HL-60/S4 treated with retinoic acid at 250 ng/mL for 4 days and 3 days (cell line): Measurements from ENCODE around the gene OR2Y1.
"Not testable (repeated sequence)": the region's sequence is repeated elsewhere in the genome, so short reads cannot be mapped to it uniquely, and the experiment has no call there.

Source experiments
- in situ Hi-C: fragments of 300-500 bp; cut with MboI; formaldehyde crosslinking; loops from 2 replicates; pipeline ENCODE4 v1.7.0; 2022; ENCODE audit warnings: low sequenced_read_pairs

Gene OR2Y1, protein sequence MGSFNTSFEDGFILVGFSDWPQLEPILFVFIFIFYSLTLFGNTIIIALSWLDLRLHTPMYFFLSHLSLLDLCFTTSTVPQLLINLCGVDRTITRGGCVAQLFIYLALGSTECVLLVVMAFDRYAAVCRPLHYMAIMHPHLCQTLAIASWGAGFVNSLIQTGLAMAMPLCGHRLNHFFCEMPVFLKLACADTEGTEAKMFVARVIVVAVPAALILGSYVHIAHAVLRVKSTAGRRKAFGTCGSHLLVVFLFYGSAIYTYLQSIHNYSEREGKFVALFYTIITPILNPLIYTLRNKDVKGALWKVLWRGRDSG

DNA sequence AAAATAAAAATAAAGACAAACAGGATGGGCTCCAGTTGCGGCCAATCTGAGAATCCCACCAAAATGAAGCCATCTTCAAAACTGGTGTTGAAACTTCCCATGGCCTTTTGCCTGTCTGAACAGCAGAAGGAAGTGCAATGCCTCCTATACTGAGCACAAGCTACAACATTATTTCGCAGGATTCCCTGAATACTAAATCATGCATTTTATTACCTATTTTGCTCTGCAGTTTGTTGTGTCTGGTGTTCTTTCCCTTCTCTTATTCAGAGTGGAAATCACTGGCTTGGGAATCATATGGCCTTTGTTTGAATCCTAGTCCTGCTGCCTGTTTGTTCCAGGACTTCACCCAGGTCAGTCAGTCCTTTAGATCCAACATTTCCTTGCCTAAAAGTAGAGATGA, at the start of gene OR2Y1:
Gene OR2Y1, minus strand, starts transcription at position 101 of the 400 bp plus-strand sequence. Its CDS starts 0 bp downstream, at position 101.
- in situ Hi-C loops = no loop called here

DNA sequence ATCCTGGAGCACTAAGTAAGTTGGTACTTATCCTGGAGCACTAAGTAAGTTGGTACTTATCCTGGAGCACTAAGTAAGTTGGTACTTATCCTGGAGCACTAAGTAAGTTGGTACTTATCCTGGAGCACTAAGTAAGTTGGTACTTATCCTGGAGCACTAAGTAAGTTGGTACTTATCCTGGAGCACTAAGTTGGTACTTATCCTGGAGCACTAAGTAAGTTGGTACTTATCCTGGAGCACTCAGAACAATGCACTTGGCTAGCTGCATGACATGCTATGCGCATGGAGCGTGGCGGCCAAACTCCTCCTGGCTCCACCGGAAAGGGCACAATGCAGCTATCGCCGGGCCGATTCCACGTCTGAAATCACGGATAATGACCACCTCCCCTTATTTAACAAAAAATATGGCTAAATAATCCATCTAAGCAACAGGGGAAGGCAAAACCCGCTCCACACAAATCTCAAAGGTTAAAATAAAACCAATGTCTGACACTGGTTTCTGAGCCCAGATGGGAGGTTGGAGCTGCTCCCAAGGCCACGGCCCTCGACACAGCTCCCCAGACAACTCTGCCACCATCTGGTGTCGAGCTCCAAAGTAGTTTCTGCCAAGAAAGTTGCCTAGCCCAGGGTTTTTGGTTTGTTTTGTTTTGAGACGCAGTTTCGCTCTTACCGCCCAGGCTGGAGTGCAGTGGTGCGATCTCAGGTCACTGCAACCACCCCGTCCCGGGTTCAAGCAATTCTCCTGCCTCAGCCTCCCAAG, 49.0 kb upstream of the OR2Y1 start:
- in situ Hi-C loops = not testable (repeated sequence)

DNA sequence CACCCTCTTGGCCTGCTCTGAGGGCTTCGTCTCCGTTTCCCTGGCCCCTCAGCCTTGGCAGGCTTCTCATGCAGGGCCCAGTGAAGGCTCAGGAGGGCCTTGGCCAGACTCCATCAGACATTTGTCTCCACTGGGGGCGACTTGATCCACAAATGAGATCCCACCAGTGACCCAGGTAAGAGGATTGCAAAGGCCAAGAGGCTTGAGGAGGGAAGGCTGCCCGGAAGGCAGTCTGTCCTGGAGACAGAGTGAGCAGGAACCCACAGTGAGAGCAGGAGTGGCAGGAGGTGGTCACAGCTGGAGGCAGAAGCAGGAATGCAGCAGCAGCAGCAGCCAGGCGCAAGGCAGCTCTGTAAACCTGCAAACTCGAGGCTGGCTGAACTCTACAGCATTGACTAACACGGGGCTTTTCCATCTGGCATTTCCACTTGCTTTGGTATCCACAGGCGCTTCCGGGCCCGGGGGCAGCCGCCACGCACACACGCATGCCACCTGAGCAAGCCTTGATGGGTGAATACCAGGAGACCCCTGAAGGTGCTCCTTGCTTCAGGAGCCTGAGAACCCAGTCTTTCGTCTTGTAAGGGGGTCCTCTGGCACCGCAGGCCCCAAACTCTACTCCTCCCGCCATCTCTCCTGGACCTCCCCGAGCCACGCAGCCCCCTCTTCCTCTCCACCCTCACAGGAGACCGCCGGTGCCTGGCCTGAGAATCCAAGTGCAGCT, 48.0 kb upstream of the OR2Y1 start:
- in situ Hi-C loops = no loop called here

DNA sequence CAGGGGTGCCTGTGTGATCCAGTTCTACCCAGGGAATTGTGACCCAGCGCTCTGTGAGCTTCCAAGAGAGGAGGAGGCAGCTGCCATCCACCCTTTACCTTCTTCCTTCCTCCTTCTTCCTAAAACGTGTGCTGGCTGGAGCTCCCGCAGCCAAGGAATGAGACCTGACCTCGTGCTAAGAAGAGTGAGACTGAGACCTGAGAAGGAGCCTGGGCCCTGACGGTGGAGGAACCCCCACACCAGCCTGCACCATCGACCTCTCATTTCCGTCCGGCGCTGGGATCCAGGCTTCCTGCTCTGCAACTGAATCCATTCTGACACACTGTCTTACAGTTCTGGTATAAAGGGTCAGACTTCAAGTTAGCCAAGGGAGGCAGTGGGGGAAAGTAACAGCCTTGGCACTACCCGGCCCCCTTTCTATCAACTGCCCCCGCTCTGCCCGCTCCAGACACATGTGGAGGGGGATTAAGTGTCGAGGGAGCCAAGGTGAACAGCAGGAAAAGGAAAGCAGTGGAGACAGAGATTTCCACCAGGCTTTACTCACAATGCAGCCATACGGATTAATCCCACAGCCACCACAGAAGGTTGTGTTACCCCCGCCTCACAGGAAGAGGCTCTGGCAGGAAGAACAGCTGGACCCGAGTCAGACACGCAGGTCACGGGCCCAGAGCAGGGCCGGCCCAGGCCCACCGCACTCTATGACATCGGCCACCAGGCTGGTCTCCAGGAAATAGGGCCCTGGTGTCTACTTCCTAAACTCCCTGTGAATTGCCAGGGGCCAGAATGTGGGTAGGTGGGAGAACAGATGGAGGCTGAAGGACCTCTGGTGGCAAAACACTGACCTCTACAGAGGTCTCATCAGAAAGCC, 46.9 kb upstream of the OR2Y1 start:
- in situ Hi-C loops = no loop called here

DNA sequence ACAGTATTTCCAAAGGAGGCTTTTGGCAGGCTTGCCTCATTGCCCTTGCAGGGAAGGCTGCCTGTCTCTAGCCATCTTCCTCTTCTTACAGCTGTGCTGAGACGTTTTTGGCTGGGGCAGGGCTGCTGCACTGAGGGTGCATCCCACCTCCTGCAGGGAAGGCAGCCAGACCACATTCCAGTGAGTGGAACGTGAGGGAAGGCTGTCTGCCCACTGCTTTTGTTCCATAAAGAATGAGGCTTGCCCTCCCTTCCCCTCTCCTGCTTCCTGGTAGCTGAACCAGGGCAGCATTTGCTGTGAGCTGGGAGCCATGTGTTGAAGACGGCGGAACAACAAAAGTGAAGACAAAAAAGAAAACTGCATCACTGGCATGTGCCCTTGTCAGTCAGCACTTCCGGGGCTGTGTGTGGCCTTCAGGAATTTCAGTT, 46.0 kb upstream of the OR2Y1 start:
- in situ Hi-C loops = no loop called here

DNA sequence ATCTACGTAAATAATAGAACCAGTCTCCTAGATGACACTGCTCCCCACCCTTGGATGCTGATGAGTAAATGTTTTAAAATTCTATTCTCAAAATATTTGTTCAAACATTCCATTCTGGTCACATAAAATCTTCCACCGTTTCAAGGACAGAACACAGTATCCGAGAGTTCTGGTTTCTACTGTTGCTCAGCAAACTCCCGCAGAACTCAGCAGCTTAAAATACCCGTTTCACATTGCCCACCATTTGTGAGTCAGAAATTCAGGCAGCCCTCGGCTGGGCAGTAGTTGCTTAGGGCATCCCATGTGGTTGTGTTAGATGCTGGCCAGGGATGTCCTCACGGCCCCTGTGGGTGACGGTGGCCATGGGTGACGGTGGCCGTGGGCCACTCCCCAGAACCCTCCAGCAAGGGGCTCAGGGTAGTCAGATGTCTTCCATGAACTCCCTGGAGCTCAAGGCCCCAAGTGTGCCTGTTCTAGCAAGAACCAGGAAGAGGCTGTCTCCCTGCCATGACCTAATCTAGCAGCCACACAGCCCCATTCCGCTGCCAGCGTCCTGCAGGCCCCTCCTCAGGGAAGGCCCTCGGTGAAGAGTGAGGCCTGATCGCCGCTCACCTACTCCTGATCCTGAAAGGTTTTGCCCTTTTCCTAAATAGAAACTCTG, 45.4 kb upstream of the OR2Y1 start:
- in situ Hi-C loops = no loop called here

DNA sequence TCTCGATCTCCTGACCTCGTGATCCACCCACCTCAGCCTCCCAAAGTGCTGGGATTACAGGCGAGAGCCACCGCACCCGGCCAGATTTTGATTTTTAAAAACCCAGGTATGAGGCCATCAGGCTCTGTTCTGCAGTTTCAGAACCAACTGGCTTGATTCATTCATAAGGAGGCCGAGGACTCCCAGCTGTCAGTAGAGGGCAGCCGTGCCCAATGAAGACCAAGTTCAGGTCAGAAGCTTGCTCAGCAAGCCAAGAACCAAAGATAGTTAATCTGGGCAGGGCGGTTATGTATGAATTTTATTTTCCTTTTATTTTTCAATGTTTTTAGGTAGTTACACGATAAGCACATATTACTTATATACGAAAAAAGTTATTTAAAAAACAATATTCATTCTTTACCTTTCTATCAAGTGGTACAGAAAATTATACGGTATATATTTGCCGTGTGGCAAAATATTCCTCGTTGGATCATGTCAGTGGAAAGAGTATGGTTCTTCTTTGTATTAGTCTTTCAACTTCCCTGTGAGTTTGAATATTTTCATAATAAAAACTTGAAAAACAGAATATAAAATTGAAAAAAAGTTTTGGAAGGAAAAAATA, 44.7 kb upstream of the OR2Y1 start:
- in situ Hi-C loops = no loop called here

DNA sequence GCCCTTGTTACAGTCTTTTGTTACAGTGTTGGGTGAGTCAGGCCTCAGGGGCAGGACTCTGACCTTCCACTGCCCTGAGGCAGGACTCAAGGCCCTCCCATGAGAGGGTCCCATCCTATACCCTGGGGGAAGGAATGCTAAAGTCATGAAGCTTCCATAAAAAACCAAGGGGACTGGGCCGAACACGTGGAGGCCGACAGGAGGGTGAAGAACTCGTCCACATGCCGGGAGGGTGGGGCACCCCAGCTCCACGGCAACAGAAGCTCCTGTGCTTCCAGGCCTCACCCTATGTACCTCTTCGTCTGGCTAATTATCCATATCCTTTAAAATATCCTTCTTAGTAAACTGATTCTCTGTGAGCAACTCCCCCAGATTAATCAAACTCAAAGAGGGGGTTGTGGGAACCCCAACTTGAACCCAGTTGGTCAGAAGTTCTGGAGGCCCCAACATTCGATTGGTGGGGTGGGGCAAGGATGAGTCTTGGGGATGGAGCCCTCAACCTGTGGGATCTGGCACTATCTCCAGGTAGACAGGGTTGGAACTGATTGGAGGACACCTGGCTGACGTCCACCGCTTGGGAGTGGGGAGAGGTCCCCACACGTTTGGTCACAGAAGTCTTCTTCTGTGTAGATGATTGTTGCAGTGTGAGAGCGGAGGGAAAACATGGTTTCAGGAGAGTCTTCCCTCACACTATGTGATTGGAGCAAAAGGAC, 43.6 kb upstream of the OR2Y1 start:
- in situ Hi-C loops = no loop called here

DNA sequence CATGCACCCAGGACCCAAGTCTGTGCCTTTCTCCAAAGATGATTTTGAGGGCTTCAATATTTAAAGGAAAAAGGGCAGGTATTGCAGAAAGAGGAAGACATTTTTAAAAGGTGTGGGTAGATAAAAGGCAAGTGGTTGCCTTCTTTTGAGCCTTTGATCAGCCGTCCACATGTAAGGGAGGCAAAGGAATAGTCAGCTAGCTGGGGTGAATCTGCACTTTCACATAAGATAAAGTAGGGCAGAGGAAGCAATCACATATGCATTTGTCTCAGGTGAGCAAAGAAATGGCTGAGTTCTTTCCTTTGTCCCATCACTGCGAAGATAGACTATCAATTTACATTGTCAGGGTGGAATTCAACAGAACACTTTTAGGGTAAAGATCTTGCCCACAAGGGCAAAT, 42.9 kb upstream of the OR2Y1 start:
- in situ Hi-C loops = no loop called here

DNA sequence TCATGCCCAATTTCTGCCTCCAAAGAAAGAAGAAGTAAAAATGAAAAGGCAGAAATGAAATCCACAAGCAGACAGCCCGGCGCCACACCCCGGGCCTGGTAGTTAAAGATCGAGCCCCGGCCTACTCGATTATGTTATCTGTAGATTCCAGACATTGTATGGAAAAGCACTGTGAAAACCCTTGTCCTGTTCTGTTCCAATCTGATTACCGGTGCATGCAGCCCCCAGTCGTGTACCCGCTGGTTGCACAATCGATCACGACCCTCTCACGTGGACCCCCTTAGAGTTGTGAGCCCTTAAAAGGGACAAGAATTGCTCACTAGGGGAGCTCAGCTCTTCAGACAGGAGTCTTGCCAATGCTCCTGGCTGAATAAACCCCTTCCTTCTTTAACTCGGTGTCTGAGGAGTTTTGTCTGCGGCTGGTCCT, 42.1 kb upstream of the OR2Y1 start:
- in situ Hi-C loops = not testable (repeated sequence)

DNA sequence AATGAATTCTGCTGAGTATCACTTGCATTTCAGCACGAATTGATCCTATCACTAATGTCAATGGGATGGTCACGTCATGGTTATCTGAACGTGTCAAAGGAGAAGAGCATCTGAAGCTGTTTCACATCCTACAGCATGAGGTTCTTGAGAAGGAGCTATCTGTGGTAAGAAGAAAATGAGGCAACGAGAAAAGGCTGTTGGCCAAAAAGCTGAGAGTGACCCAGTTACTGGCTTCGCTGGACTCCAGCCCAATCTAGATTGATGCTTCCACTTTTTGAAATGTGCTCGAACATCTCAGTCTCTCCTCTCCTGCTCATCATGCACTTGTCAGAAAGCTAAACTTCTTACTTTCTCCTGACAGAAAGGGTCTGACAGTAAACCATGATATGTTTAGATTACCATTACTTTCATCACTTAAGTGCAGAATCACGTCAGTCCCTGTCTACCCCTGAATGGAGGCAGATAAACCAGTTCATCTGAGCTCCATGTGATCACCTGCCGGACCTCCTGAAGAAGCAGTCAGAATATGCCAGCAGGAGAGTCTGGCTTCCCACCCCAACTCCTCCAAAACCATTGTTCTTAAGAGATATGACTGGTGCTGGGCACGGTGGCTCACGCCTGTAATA, 40.2 kb upstream of the OR2Y1 start:
- in situ Hi-C loops = no loop called here

DNA sequence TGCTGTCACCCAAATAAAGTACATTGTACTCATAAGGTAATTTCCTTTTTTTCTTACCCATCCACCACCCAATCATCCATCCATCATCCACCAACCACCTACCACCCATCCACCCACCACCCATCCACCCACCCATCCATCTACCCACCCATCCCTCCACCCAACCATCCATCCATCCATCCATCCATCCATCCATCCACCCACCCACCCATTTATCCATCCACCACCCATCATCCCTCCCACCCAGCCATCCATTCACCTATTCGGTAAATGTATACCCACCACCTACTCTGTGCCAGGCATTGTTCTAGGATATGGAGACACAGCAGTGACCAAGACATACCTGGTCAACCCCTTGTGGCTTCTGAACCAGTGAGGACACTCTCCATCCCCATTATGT, 37.6 kb upstream of the OR2Y1 start:
- in situ Hi-C loops = no loop called here

DNA sequence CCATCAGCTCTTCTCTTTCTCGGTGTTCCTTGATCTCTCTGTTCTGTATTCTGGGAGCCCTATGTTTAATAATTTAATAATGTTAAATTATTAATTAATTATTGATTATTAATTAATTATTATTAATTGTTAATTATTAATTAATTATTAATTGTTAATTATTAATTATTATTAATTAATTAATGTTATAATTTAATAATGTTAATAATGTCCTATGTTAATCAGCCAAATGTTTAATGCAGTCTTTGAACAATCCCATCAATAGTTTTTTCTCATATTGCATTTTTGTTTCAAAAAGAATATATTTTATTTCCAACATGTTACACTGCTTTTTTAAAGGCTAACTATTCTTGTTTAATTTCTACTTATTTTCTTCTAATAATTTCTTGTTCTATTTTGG, 36.5 kb upstream of the OR2Y1 start:
- in situ Hi-C loops = no loop called here

DNA sequence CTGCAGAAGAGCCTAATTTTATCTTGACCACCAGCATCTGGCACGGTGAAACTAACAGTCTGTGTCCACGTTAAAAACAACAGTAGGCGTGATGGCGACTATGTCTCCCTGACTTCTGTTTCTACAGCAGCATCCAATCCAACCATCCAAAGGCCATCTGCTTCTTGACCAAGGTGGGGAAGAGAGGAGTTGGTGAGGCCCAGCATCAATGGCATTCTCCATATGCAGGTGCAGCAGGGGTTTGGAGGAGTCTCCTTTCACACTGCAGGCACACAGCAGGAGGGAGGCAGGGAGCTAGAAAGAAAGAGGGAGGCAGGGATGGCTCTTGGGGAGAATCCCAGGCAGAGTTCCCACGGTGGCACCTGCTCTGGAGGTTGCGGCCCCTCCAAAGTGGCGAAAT, 35.8 kb upstream of the OR2Y1 start:
- in situ Hi-C loops = no loop called here

DNA sequence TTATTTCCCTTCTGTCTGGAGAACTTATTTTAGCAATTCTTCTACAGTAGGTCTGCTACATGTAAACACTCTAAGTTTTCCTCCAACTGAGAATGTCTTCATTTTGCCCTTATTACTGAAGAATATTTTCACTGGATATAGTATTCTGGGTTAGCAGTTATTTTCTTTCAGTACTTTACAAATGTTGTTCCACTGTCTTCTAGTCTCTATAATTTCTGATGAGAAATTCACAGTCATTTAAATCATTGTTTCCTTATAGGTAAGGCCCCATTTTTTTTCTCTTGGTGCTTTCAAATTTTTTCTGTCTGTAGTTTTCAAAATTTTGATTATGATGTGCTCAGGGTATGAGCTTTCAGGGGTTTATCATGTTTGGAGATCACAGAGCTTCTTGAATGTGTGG, 32.0 kb upstream of the OR2Y1 start:
- in situ Hi-C loops = no loop called here

DNA sequence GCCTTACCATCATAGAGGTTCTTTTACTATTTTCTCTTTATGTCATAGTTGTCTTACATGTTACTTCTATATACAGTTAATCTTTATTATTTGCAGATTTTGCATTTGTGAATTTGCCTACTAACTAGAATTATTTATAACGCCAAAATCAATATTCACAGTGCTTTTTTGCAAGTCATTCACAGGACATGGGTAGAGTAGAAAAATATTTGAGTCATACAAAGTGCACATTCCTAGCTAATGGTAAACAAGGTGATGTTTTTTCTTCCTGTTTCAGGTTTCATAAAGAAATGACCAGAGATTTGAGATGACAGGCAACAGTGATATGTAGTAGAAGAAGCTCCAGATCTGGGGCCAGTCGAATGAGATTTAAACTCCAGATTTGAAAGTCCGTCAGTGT, 30.0 kb upstream of the OR2Y1 start:
- in situ Hi-C loops = no loop called here

DNA sequence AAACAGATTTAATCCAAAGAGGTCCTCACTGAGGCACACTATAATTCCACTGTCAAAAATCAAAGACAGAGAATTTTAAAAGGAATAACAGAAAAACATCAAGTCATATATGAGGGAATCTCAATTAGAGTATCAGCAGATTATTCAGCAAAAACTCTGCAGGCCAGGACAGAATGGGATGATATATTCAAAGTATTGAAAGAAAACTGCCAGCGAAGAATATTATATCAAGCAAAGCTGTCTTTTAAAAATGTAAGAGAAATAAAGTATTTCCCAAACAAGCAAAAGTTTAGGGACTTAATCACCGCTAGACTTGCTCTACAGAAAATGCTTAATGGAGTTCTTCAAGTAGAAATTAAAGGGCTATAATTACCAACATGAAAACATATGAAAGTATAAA, 15.7 kb upstream of the OR2Y1 start:
- in situ Hi-C loops = no loop called here

DNA sequence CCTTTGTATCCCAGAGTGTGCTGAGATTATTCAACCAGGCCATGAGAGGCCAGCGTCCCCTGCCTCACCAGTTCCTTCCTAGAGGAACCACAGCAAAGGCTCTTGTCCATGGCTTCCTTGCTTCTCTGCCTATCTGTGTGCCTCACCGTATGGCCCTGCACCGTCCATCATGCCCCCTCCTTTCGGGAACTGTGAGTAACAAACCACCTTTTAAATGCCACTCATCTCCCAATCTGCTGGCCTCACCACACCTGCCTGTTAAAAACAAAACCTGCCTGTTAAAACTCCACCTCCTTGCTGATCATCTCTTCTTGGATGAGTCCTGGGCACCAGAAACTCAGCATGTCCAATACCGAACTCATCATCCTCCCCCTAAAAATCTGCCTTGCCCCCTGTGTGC, 4.4 kb upstream of the OR2Y1 start:
- in situ Hi-C loops = no loop called here

DNA sequence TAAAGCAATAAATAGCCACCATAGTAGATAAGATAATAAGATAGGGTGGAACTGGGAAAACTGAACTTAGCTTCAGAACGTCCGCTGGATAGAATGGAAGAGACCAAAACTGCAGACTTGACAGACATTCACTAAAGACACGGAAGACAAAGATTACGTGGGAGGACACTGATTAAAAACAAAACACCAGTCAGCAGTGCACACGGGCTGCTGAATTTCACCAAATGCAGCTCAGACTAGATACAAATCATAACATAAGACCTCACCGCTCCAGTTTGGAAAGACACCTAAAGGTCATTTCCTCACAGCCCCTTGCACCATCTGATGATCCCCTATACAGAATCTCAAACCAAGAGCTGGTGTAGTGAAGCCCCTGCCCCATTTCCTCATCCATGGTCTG, 2.9 kb upstream of the OR2Y1 start:
- in situ Hi-C loops = no loop called here
